HS-5 (cell line): ENCODE data around the gene USP17L21.
"Not testable (repeated sequence)": the region's sequence is repeated elsewhere in the genome, so short reads cannot be mapped to it uniquely, and the experiment has no call there.

Experiments
- DNase-seq: peaks from one replicate; pipeline ENCODE4 v3.0.0-alpha.2; 2012; ENCODE audit warnings: low read depth

USP17L21 gene, protein sequence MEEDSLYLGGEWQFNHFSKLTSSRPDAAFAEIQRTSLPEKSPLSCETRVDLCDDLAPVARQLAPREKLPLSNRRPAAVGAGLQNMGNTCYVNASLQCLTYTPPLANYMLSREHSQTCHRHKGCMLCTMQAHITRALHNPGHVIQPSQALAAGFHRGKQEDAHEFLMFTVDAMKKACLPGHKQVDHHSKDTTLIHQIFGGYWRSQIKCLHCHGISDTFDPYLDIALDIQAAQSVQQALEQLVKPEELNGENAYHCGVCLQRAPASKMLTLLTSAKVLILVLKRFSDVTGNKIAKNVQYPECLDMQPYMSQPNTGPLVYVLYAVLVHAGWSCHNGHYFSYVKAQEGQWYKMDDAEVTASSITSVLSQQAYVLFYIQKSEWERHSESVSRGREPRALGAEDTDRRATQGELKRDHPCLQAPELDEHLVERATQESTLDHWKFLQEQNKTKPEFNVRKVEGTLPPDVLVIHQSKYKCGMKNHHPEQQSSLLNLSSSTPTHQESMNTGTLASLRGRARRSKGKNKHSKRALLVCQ

DNA sequence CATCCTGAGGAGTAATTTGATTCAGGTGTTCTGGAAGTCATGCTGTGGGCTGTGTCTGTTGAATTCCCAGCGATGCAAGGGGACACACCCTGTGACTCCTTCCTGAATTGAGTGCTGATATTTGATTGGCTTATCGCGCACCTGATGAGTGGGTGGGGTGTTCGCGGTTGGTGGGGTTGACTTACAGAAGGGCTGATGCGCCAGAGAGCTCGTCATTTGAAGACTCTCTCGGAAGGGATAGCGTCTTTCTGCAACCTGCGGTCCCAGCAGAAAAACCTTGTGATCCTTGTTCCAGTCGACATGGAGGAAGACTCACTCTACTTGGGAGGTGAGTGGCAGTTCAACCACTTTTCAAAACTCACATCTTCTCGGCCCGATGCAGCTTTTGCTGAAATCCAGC is at the start of gene USP17L21:
Gene USP17L21, plus strand, starts transcription at position 301 of the 400 bp plus-strand sequence. Its CDS starts 0 bp downstream, at position 301.
- DNase-seq: not testable (repeated sequence)

DNA sequence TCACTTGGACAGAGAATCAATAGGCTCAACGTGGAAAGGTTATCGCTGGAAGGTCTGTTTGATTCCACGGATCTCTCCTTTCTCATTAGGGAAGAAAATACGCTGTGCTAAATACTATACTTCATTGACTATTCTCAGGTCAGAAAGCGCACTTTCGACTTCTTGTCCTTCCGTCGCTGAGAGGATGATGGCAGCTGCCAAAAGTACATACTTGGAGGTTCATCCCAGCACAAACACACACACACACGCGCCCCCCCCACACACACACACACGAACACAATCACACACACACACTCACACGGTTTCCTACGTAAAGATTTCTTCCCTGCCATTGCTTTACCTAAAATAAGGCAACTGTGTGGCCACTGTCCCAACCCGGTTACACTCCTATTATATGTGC is 48.0 kb upstream of the USP17L21 start:
- not testable (repeated sequence) for DNase-seq

DNA sequence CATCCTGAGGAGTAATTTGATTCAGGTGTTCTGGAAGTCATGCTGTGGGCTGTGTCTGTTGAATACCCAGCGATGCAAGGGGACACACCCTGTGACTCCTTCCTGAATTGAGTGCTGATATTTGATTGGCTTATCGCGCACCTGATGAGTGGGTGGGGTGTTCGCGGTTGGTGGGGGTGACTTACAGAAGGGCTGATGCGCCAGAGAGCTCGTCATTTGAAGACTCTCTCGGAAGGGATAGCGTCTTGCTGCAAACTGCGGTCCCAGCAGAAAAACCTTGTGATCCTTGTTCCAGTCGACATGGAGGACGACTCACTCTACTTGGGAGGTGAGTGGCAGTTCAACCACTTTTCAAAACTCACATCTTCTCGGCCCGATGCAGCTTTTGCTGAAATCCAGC is 47.6 kb upstream of the USP17L21 start, which contains the start of gene USP17L11:
Gene USP17L11, plus strand, starts transcription at position 301 of the 400 bp plus-strand sequence. Its CDS starts 0 bp downstream, at position 301.
- not testable (repeated sequence) for DNase-seq

DNA sequence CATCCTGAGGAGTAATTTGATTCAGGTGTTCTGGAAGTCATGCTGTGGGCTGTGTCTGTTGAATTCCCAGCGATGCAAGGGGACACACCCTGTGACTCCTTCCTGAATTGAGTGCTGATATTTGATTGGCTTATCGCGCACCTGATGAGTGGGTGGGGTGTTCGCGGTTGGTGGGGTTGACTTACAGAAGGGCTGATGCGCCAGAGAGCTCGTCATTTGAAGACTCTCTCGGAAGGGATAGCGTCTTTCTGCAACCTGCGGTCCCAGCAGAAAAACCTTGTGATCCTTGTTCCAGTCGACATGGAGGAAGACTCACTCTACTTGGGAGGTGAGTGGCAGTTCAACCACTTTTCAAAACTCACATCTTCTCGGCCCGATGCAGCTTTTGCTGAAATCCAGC is 42.8 kb upstream of the USP17L21 start, which contains the start of gene USP17L12:
Gene USP17L12, plus strand, starts transcription at position 301 of the 400 bp plus-strand sequence. Its CDS starts 0 bp downstream, at position 301.
- DNase-seq: not testable (repeated sequence)

DNA sequence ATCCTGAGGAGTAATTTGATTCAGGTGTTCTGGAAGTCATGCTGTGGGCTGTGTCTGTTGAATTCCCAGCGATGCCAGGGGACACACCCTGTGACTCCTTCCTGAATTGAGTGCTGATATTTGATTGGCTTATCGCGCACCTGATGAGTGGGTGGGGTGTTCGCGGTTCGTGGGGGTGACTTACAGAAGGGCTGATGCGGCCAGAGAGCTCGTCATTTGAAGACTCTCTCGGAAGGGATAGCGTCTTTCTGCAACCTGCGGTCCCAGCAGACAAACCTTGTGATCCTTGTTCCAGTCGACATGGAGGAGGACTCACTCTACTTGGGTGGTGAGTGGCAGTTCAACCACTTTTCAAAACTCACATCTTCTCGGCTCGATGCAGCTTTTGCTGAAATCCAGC is 38.1 kb upstream of the USP17L21 start, which contains the start of gene USP17L13:
Gene USP17L13, plus strand, starts transcription at position 301 of the 400 bp plus-strand sequence. Its CDS starts 0 bp downstream, at position 301.
- DNase-seq: not testable (repeated sequence)

DNA sequence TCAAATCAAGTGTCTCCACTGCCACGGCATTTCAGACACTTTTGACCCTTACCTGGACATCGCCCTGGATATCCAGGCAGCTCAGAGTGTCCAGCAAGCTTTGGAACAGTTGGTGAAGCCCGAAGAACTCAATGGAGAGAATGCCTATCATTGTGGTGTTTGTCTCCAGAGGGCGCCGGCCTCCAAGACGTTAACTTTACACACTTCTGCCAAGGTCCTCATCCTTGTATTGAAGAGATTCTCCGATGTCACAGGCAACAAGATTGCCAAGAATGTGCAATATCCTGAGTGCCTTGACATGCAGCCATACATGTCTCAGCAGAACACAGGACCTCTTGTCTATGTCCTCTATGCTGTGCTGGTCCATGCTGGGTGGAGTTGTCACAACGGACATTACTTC is 32.4 kb upstream of the USP17L21 start:
- DNase-seq: not testable (repeated sequence)

DNA sequence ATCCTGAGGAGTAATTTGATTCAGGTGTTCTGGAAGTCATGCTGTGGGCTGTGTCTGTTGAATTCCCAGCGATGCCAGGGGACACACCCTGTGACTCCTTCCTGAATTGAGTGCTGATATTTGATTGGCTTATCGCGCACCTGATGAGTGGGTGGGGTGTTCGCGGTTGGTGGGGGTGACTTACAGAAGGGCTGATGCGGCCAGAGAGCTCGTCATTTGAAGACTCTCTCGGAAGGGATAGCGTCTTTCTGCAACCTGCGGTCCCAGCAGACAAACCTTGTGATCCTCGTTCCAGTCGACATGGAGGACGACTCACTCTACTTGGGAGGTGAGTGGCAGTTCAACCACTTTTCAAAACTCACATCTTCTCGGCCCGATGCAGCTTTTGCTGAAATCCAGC is 28.6 kb upstream of the USP17L21 start, which contains the start of gene USP17L15:
Gene USP17L15, plus strand, starts transcription at position 301 of the 400 bp plus-strand sequence. Its CDS starts 0 bp downstream, at position 301.
- not testable (repeated sequence) for DNase-seq

DNA sequence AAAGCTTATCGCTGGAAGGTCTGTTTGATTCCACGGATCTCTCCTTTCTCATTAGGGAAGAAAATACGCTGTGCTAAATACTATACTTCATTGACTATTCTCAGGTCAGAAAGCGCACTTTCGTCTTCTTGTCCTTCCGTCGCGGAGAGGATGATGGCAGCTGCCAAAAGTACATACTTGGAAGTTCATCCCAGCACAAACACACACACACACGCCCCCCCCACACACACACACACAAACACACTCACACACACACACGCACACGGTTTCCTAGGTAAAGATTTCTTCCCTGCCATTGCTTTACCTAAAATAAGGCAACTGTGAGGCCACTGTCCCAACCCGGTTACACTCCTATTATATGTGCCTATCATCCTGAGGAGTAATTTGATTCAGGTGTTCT is 24.2 kb upstream of the USP17L21 start:
- not testable (repeated sequence) for DNase-seq

DNA sequence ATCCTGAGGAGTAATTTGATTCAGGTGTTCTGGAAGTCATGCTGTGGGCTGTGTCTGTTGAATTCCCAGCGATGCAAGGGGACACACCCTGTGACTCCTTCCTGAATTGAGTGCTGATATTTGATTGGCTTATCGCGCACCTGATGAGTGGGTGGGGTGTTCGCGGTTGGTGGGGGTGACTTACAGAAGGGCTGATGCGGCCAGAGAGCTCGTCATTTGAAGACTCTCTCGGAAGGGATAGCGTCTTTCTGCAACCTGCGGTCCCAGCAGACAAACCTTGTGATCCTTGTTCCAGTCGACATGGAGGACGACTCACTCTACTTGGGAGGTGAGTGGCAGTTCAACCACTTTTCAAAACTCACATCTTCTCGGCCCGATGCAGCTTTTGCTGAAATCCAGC is 19.1 kb upstream of the USP17L21 start, which contains the start of gene USP17L17:
Gene USP17L17, plus strand, starts transcription at position 301 of the 400 bp plus-strand sequence. Its CDS starts 0 bp downstream, at position 301.
- not testable (repeated sequence) for DNase-seq

DNA sequence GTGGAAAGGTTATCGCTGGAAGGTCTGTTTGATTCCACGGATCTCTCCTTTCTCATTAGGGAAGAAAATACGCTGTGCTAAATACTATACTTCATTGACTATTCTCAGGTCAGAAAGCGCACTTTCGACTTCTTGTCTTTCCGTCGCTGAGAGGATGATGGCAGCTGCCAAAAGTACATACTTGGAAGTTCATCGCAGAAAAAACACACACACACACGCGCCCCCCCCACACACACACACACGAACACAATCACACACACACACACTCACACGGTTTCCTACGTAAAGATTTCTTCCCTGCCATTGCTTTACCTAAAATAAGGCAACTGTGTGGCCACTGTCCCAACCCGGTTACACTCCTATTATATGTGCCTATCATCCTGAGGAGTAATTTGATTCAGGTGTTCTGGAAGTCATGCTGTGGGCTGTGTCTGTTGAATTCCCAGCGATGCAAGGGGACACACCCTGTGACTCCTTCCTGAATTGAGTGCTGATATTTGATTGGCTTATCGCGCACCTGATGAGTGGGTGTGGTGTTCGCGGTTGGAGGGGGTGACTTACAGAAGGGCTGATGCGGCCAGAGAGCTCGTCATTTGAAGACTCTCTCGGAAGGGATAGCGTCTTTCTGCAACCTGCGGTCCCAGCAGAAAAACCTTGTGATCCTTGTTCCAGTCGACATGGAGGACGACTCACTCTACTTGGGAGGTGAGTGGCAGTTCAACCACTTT is 14.6 kb upstream of the USP17L21 start, which contains the start of gene USP17L18:
Gene USP17L18, plus strand, starts transcription at position 678 of the 728 bp plus-strand sequence. Its CDS starts 0 bp downstream, at position 678.
- DNase-seq: not testable (repeated sequence)

DNA sequence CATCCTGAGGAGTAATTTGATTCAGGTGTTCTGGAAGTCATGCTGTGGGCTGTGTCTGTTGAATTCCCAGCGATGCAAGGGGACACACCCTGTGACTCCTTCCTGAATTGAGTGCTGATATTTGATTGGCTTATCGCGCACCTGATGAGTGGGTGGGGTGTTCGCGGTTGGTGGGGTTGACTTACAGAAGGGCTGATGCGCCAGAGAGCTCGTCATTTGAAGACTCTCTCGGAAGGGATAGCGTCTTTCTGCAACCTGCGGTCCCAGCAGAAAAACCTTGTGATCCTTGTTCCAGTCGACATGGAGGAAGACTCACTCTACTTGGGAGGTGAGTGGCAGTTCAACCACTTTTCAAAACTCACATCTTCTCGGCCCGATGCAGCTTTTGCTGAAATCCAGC is 9.6 kb upstream of the USP17L21 start, which contains the start of gene USP17L19:
Gene USP17L19, plus strand, starts transcription at position 301 of the 400 bp plus-strand sequence. Its CDS starts 0 bp downstream, at position 301.
- DNase-seq: not testable (repeated sequence)

DNA sequence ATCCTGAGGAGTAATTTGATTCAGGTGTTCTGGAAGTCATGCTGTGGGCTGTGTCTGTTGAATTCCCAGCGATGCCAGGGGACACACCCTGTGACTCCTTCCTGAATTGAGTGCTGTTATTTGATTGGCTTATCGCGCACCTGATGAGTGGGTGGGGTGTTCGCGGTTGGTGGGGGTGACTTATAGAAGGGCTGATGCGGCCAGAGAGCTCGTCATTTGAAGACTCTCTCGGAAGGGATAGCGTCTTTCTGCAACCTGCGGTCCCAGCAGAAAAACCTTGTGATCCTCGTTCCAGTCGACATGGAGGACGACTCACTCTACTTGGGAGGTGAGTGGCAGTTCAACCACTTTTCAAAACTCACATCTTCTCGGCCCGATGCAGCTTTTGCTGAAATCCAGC is 4.8 kb upstream of the USP17L21 start, which contains the start of gene USP17L20:
Gene USP17L20, plus strand, starts transcription at position 301 of the 400 bp plus-strand sequence. Its CDS starts 0 bp downstream, at position 301.
- DNase-seq: not testable (repeated sequence)

DNA sequence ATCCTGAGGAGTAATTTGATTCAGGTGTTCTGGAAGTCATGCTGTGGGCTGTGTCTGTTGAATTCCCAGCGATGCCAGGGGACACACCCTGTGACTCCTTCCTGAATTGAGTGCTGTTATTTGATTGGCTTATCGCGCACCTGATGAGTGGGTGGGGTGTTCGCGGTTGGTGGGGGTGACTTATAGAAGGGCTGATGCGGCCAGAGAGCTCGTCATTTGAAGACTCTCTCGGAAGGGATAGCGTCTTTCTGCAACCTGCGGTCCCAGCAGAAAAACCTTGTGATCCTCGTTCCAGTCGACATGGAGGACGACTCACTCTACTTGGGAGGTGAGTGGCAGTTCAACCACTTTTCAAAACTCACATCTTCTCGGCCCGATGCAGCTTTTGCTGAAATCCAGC is 4.6 kb downstream of the USP17L21 start, which contains the start of gene USP17L22:
Gene USP17L22, plus strand, starts transcription at position 301 of the 400 bp plus-strand sequence. Its CDS starts 0 bp downstream, at position 301.
- not testable (repeated sequence) for DNase-seq

DNA sequence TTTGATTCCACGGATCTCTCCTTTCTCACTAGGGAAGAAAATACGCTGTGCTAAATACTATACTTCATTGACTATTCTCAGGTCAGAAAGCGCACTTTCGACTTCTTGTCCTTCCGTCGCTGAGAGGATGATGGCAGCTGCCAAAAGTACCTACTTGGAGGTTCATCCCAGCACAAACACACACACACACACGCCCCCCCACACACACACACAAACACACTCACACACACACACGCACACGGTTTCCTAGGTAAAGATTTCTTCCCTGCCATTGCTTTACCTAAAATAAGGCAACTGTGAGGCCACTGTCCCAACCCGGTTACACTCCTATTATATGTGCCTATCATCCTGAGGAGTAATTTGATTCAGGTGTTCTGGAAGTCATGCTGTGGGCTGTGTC is 9.0 kb downstream of the USP17L21 start:
- DNase-seq: not testable (repeated sequence)
